ENCODE measurements around the gene TFRC. TPM values are rescaled to one million over a fixed set of nuclear protein-coding genes. Genes with fewer than 3 reads are reported as not detected.
"Not testable (repeated sequence)": the region's sequence is repeated elsewhere in the genome, so short reads cannot be mapped to it uniquely, and the experiment has no call there.

The TFRC gene
- total and polyA plus RNA-seq, 9 donors = 26.1 to 348 (median 106) TPM

DNA sequence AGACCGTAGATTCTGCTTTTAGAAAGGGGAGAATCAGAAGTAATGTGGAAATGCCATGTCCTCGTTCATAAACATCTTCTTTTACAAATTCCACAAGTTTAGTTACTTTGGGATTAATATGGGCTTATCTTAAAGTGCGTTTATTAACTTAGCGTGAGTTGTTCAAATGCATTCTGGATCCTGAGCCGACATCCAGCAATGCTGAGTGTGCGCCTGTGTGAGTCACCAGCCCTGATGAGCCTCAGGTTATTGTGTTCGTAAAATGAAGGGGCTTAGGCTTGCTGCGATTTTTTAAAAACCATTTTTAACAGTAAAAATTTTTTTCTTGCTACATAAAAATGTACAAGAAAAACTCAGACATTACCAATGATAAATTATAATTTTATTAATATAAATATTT, 57.9 kb downstream of the TFRC start:
- Histone ChIP-seq H3K4me1 (ENCODE audit: insufficient read depth) (no peaks in the 10 kb centered on the region), H3K27ac (no peak overlapping the region), H3K36me3 (no peaks in the 10 kb centered on the region), H3K9me3 (no peaks in the 10 kb centered on the region), H3K4me3 (no peak overlapping the region), H3K27me3 (no peaks in the 10 kb centered on the region)
- no peak for TF ChIP-seq POLR2A (IDR thresholded peaks at IDR 0.05)
- TF ChIP-seq, protein P1, sequence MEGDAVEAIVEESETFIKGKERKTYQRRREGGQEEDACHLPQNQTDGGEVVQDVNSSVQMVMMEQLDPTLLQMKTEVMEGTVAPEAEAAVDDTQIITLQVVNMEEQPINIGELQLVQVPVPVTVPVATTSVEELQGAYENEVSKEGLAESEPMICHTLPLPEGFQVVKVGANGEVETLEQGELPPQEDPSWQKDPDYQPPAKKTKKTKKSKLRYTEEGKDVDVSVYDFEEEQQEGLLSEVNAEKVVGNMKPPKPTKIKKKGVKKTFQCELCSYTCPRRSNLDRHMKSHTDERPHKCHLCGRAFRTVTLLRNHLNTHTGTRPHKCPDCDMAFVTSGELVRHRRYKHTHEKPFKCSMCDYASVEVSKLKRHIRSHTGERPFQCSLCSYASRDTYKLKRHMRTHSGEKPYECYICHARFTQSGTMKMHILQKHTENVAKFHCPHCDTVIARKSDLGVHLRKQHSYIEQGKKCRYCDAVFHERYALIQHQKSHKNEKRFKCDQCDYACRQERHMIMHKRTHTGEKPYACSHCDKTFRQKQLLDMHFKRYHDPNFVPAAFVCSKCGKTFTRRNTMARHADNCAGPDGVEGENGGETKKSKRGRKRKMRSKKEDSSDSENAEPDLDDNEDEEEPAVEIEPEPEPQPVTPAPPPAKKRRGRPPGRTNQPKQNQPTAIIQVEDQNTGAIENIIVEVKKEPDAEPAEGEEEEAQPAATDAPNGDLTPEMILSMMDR (IDR thresholded peaks at IDR 0.05) = no peak
- no peak for TF ChIP-seq EP300 (IDR thresholded peaks at IDR 0.05)
- intact Hi-C loops (cut with DNase I) = no loop called here
- WGBS, 3 donors = 79 to 86% (median 84%) methylated on average over 8 of the region's 8 CpGs
- no peak for DNase-seq

DNA sequence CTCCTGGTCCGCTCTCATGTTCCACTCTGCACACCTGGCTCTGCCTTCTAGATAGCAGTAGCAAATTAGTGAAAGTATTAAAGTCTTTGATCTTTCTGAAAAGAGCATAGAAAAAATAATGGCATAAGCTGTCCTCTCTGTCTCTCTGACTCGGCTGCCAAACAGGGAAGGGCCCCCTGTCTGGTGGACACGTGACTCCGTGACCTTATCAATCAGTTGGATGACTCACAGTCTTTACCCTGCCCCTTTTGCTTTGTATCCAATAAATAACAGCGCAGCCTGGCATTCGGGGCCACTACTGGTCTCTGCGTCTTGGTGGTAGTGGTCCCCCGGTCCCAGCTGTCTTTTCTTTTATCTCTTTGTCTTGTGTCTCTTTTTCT, 59.4 kb downstream of the TFRC start:
- H3K4me3 ChIP-seq; intact Hi-C loops (cut with DNase I); H3K27me3 ChIP-seq; H3K4me1 ChIP-seq (ENCODE audit: insufficient read depth); H3K27ac ChIP-seq; H3K9me3 ChIP-seq; DNase-seq; H3K36me3 ChIP-seq: not testable (repeated sequence)
- 76 to 89% (median 80%) methylated on average over 8 of the region's 8 CpGs for WGBS, 3 donors

DNA sequence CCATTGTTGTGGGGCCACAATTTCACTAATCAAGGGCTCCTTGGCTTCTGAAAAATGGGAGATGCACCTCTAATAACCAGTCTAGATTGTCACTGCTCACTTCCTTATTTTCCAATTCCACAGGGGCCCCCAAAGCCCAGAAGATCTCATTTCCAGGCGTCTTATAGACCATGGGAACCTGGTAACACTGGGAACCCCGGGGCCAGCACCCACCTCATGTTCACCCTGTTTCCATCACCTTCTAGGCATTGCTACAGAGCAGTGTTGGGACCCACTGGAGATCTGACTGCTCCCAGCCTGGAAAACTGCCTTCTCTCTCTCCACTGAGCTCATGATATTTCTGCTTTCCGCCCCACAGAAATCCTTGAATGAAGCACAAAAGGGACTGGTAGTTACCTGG, 61.5 kb downstream of the TFRC start:
- intact Hi-C loops (cut with DNase I) = no loop called here

DNA sequence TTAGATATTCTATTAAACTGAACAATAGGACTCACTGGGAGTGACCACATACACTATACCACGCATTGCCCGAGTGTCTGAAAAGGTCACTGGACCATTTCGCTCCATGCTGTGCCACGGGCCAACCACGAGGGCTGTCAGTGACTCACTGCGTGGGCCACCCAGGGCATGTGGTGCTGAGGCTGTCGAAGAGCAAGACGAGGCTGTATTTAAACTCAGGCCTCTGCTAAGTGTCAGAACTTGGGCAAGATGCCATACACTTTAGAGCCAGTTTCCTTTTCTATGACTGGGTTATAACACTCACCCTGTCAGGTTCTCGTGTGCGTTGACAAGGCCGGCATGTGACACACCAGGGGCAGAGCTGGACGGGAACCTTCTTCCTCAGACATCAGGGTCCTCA, 62.3 kb downstream of the TFRC start:
- WGBS, 3 donors = 55 to 63% (median 59%) methylated on average over 12 of the region's 12 CpGs
- H3K4me3 ChIP-seq; DNase-seq; H3K27me3 ChIP-seq; H3K27ac ChIP-seq; intact Hi-C loops (cut with DNase I); H3K36me3 ChIP-seq; H3K9me3 ChIP-seq; H3K4me1 ChIP-seq (ENCODE audit: insufficient read depth): not testable (repeated sequence)

More for the DNA sequence above, 61.5 kb downstream of the TFRC start:
- H3K36me3 ChIP-seq = no peaks in the 10 kb centered on the region
- no peak for TF ChIP-seq EP300 (IDR thresholded peaks at IDR 0.05)
- no peak for TF ChIP-seq POLR2A (IDR thresholded peaks at IDR 0.05)
- 74 to 84% (median 75%) methylated on average over 3 of the region's 3 CpGs for WGBS, 3 donors
- no peak overlapping the region for H3K4me3 ChIP-seq
- no peak for DNase-seq
- no peaks in the 10 kb centered on the region for H3K4me1 ChIP-seq (ENCODE audit: insufficient read depth)
- H3K9me3 ChIP-seq = no peaks in the 10 kb centered on the region
- H3K27ac ChIP-seq = no peak overlapping the region
- H3K27me3 ChIP-seq = no peaks in the 10 kb centered on the region

DNA sequence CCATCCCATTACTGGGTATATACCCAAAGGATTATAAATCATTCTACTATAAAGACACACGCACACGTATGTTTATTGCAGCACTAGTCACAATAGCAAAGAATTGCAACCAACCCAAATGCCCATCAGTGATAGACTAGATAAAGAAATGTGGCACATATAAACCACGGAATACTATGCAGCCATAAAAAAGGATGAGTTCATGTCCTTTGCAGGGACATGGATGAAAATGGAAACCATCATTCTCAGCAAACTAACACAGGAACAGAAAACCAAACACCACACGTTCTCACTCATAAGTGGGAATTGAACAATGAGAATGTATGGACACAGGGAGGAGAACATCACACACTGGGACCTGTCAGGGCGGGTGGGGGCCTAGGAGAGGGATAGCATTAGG, 63.7 kb downstream of the TFRC start:
- H3K27me3 ChIP-seq; intact Hi-C loops (cut with DNase I); H3K36me3 ChIP-seq; H3K9me3 ChIP-seq; H3K4me1 ChIP-seq (ENCODE audit: insufficient read depth); H3K27ac ChIP-seq; H3K4me3 ChIP-seq; DNase-seq: not testable (repeated sequence)
- 82 to 85% (median 83%) methylated on average over 5 of the region's 5 CpGs for WGBS, 3 donors

DNA sequence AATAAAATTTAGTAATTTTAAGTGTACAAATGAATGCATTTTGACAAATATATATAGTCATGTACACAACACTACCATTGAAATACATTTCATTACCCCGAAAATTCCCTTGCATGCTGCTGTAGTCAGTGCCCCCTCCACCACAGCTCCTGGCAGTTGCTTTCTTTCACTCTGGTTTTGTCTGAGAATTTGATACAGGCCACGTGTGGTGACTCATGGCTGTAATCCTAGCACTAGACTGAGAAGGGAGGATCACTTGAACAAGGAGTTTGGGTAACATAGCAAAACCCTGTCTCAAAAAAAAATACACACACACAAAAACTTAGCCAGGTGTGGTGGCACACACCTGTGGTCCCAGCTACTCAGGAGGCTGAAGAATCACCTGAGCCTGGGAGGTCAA, 65.4 kb downstream of the TFRC start:
- Histone ChIP-seq H3K36me3 (no peaks in the 10 kb centered on the region), H3K9me3 (no peaks in the 10 kb centered on the region), H3K27me3 (no peaks in the 10 kb centered on the region), H3K4me1 (ENCODE audit: insufficient read depth) (no peaks in the 10 kb centered on the region), H3K27ac (no peak overlapping the region), H3K4me3 (no peak overlapping the region)
- intact Hi-C loops (cut with DNase I) = no loop called here
- TF ChIP-seq POLR2A (IDR thresholded peaks at IDR 0.05) (no peak), EP300 (IDR thresholded peaks at IDR 0.05) (no peak)
- TF ChIP-seq, protein P1 (IDR thresholded peaks at IDR 0.05) = no peak
- WGBS, 3 donors = 39 to 61% (median 61%) methylated on average over 2 of the region's 2 CpGs
- DNase-seq = no peak

DNA sequence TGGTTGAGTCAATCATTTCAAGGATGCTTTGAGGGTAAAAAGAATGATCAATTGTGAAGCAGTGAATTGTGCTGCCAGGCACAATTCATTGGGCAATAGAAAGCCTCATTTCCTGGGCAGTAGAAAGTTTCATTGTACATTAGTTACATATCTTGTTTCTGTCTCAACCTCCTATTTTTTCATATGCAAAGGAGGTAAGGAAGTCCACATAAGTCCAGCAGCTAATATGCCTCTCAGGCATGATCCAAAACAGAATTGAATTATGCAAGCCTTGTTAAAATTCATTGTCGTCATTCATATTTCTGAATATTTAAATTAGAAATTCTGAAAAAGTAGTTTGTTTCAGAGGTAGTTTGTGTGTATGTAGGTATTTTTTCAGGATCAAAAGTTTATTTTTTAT, 65.8 kb downstream of the TFRC start:
- Histone ChIP-seq H3K36me3 (no peaks in the 10 kb centered on the region), H3K27me3 (no peaks in the 10 kb centered on the region), H3K4me1 (ENCODE audit: insufficient read depth) (no peaks in the 10 kb centered on the region), H3K9me3 (no peaks in the 10 kb centered on the region), H3K27ac (no peak overlapping the region), H3K4me3 (no peak overlapping the region)
- intact Hi-C loops (cut with DNase I) = no loop called here
- DNase-seq = no peak
- 96 to 100% (median 98%) methylated on average over 1 of the region's 1 CpG for WGBS, 3 donors
- TF ChIP-seq, protein P1 (IDR thresholded peaks at IDR 0.05) = no peak
- TF ChIP-seq POLR2A (IDR thresholded peaks at IDR 0.05) = no peak
- no peak for TF ChIP-seq EP300 (IDR thresholded peaks at IDR 0.05)

Data from ovary (tissue), 9 donors.